H1 (cell line): ENCODE results near the gene GRIK4. TPM values are rescaled to one million over a fixed set of nuclear protein-coding genes. Genes with fewer than 3 reads are reported as not detected.

Experiments
- CTCF ChIA-PET: fragments of 300-600 bp; sonication (Branson Sonifier 250); formaldehyde crosslinking; loops from one replicate; lab custom pipeline; 2021; ENCODE audit not compliant: partially characterized antibody; lab: Charles Lee
- POLR2A ChIA-PET: fragments of 300-600 bp; sonication (Branson Sonifier 250); formaldehyde crosslinking; loops from one replicate; lab custom pipeline; 2021; ENCODE audit warnings: inconsistent platforms; ENCODE audit not compliant: partially characterized antibody; lab: Charles Lee
- DNase-seq, 2 experiments: peaks; one replicate each; pipeline versions ENCODE4 v3.0.0 to v3.0.0-alpha.2; 2010 to 2022; ENCODE audit warnings: low spot score in 2 of 2, low read depth in 1 of 2, mixed read lengths in 1 of 2
- FAIRE-seq: peaks from 2 replicates; lab custom pipeline; 2011; peaks lifted over from hg19 to GRCh38; lab: Jason Lieb, UNC
- H2AFZ ChIP-seq: 2 replicates; pipeline ENCODE4 v1.8.1; 2012; ENCODE audit warnings: low read length, inconsistent platforms
- H2AK5ac ChIP-seq: 2 replicates; pipeline ENCODE4 v1.6.1; 2013; ENCODE audit warnings: low read depth, low read length
- H2BK120ac ChIP-seq: replicated peaks from 2 replicates; pipeline ENCODE3; 2013; ENCODE audit warnings: low read depth, low read length, inconsistent platforms
- H2BK12ac ChIP-seq: 2 replicates; pipeline ENCODE4 v1.6.1; 2013; ENCODE audit warnings: low read depth, low read length
- H2BK15ac ChIP-seq: 2 replicates; pipeline ENCODE4 v1.6.1; 2013; ENCODE audit warnings: low read length
- H2BK20ac ChIP-seq: 2 replicates; pipeline ENCODE4 v1.6.1; 2013; ENCODE audit warnings: low read length
- H2BK5ac ChIP-seq: 2 replicates; pipeline ENCODE4 v1.6.1; 2013; ENCODE audit warnings: low read depth, low read length
- H3K14ac ChIP-seq: 2 replicates; pipeline ENCODE4 v1.6.1; 2013; ENCODE audit warnings: inconsistent platforms; ENCODE audit not compliant: insufficient read length
- H3K18ac ChIP-seq: 2 replicates; pipeline ENCODE4 v1.6.1; 2013; ENCODE audit warnings: low read length; ENCODE audit errors: extremely low read depth
- H3K23ac ChIP-seq: 2 replicates; pipeline ENCODE4 v1.6.1; 2013; ENCODE audit warnings: inconsistent platforms; ENCODE audit not compliant: insufficient read length
- H3K23me2 ChIP-seq: 2 replicates; pipeline ENCODE4 v1.6.1; 2013; ENCODE audit warnings: low read depth, low read length
- H3K27ac ChIP-seq: 2 replicates; pipeline ENCODE4 v1.6.1; 2011; ENCODE audit warnings: low read depth, low read length, inconsistent platforms
- H3K27me3 ChIP-seq, 4 experiments: replicated peaks in 1 of 4; 1 replicate in 1 of 4; 2 replicates in 3 of 4; pipeline versions ENCODE4 v1.6.1 to v1.8.1; 2011 to 2013; ENCODE audit warnings: low read length in 3 of 4, mild to moderate bottlenecking in 3 of 4, inconsistent platforms in 2 of 4, mixed read lengths in 2 of 4, moderate library complexity in 1 of 4; ENCODE audit not compliant: control insufficient read depth in 3 of 4, insufficient read depth in 3 of 4; ENCODE audit errors: extremely low read depth in 1 of 4
- H3K36me3 ChIP-seq, 4 experiments: 2 replicates each; pipeline versions ENCODE4 v1.6.1 to v1.8.1; 2011 to 2013; ENCODE audit warnings: mild to moderate bottlenecking in 4 of 4, low read length in 3 of 4, moderate library complexity in 2 of 4, control low read depth in 1 of 4, inconsistent platforms in 1 of 4; ENCODE audit not compliant: insufficient read depth in 4 of 4, control insufficient read depth in 2 of 4
- H3K4ac ChIP-seq: replicated peaks from 2 replicates; pipeline ENCODE3; 2013; ENCODE audit warnings: low read length, low read depth, mixed read lengths, inconsistent platforms; ENCODE audit not compliant: insufficient read length
- H3K4me1 ChIP-seq, 4 experiments: replicated peaks in 1 of 4; 1 replicate in 1 of 4; 2 replicates in 3 of 4; pipeline versions ENCODE4 v1.6.1 to v1.8.1; 2011 to 2013; ENCODE audit warnings: low read length in 3 of 4, inconsistent platforms in 2 of 4, mixed read lengths in 1 of 4; ENCODE audit not compliant: insufficient read depth in 4 of 4, control insufficient read depth in 3 of 4
- H3K4me2 ChIP-seq, 2 experiments: 2 replicates each; pipeline versions ENCODE4 v1.6.1 to v1.8.1; 2011 to 2013; ENCODE audit warnings: low read depth in 2 of 2, low read length in 2 of 2, control low read depth in 1 of 2, inconsistent platforms in 1 of 2, mild to moderate bottlenecking in 1 of 2; ENCODE audit not compliant: insufficient read depth in 1 of 2
- H3K4me3 ChIP-seq, 4 experiments: fragments of 200-600, 300-600 bp in 1 of 4; sonication (generic), shearing (Covaris generic), sonication (Bioruptor Twin) in 1 of 4; 2 replicates each; pipeline versions ENCODE4 v1.5.1 to v1.8.1; 2011 to 2016; ENCODE audit warnings: low read length in 4 of 4, low read depth in 3 of 4, control low read depth in 2 of 4, inconsistent platforms in 2 of 4, mild to moderate bottlenecking in 2 of 4, mixed read lengths in 1 of 4, moderate library complexity in 1 of 4; ENCODE audit not compliant: insufficient read depth in 2 of 4; ENCODE audit errors: extremely low read depth in 1 of 4
- H3K56ac ChIP-seq: replicated peaks from 2 replicates; pipeline ENCODE3; 2013; ENCODE audit warnings: low read depth, mild to moderate bottlenecking, mixed read lengths, low read length, inconsistent platforms; ENCODE audit not compliant: insufficient read length
- H3K79me1 ChIP-seq: 2 replicates; pipeline ENCODE4 v1.6.1; 2013; ENCODE audit warnings: low read depth, low read length, control low read depth
- H3K79me2 ChIP-seq, 2 experiments: 2 replicates each; pipeline versions ENCODE4 v1.6.1 to v1.8.1; 2012 to 2013; ENCODE audit warnings: low read length in 2 of 2, mild to moderate bottlenecking in 2 of 2, inconsistent platforms in 1 of 2; ENCODE audit not compliant: insufficient read depth in 2 of 2, control insufficient read depth in 1 of 2
- H3K9ac ChIP-seq, 4 experiments: replicated peaks in 1 of 4; 1 replicate in 1 of 4; 2 replicates in 3 of 4; pipeline versions ENCODE4 v1.6.1 to v1.8.1; 2011 to 2013; ENCODE audit warnings: low read depth in 3 of 4, low read length in 3 of 4, control low read depth in 2 of 4, mild to moderate bottlenecking in 2 of 4, moderate library complexity in 2 of 4, inconsistent platforms in 1 of 4; ENCODE audit errors: extremely low read depth in 1 of 4
- H3K9me3 ChIP-seq, 2 experiments: 2 replicates each; pipeline versions ENCODE4 v1.6.1 to v1.8.1; 2012 to 2013; ENCODE audit warnings: mild to moderate bottlenecking in 2 of 2, moderate library complexity in 2 of 2, control low read depth in 1 of 2, inconsistent platforms in 1 of 2, low read depth in 1 of 2, low read length in 1 of 2, mixed read lengths in 1 of 2; ENCODE audit not compliant: insufficient read depth in 2 of 2
- H4K20me1 ChIP-seq, 2 experiments: replicated peaks in 1 of 2; 2 replicates each; pipeline versions ENCODE3 to v1.8.1; 2011 to 2013; ENCODE audit warnings: inconsistent platforms in 2 of 2, low read length in 2 of 2, mild to moderate bottlenecking in 1 of 2; ENCODE audit not compliant: insufficient read depth in 2 of 2, control insufficient read depth in 1 of 2
- H4K5ac ChIP-seq: 2 replicates; pipeline ENCODE4 v1.6.1; 2013; ENCODE audit warnings: low read length, low read depth, mixed read lengths, inconsistent platforms; ENCODE audit not compliant: insufficient read length
- H4K8ac ChIP-seq: 2 replicates; pipeline ENCODE4 v1.8.0; 2013; ENCODE audit warnings: mild to moderate bottlenecking, moderate library complexity, low read length, inconsistent platforms; ENCODE audit not compliant: insufficient read depth; ENCODE audit errors: extremely low read depth
- H4K91ac ChIP-seq: replicated peaks from 2 replicates; pipeline ENCODE3; 2013; ENCODE audit warnings: low read length, mixed read lengths, inconsistent platforms; ENCODE audit not compliant: insufficient read length
- CEBPB ChIP-seq: IDR thresholded peaks from 2 replicates; pipeline ENCODE4 v1.6.1; 2012; ENCODE audit warnings: low read depth, low read length
- CHD1 ChIP-seq: IDR thresholded peaks from 2 replicates; pipeline ENCODE4 v1.6.1; 2012; ENCODE audit warnings: low read depth, low read length, improper control_type of control experiment
- GABPA ChIP-seq: IDR thresholded peaks from 2 replicates; pipeline ENCODE4 v1.6.1; 2011; ENCODE audit warnings: mild to moderate bottlenecking, low read length, moderate library complexity, borderline replicate concordance; ENCODE audit not compliant: insufficient read depth
- KDM4A ChIP-seq: IDR thresholded peaks from one replicate; pipeline ENCODE4 v1.7.1; 2012; ENCODE audit warnings: low read depth, mild to moderate bottlenecking, moderate library complexity, low read length, inconsistent platforms; ENCODE audit not compliant: severe bottlenecking
- NRF1 ChIP-seq: IDR thresholded peaks from 2 replicates; pipeline ENCODE4 v1.6.1; 2011; ENCODE audit warnings: mild to moderate bottlenecking, low read depth, low read length, improper control_type of control experiment
- POLR2A ChIP-seq, 2 experiments: IDR thresholded peaks; 1 replicate in 1 of 2; 2 replicates in 1 of 2; pipeline ENCODE4 v1.6.1; 2011; ENCODE audit warnings: low read depth in 2 of 2, low read length in 2 of 2, mild to moderate bottlenecking in 2 of 2; ENCODE audit errors: control extremely low read depth in 1 of 2
- POLR2AphosphoS5 ChIP-seq: IDR thresholded peaks from 2 replicates; pipeline ENCODE4 v1.6.1; 2011; ENCODE audit warnings: low read depth, low read length
- SIRT6 ChIP-seq: IDR thresholded peaks from one replicate; pipeline ENCODE4 v1.7.1; 2012; ENCODE audit warnings: low read length, inconsistent platforms
- SP1 ChIP-seq: IDR thresholded peaks from 2 replicates; pipeline ENCODE4 v1.6.1; 2011; ENCODE audit warnings: low read depth, low read length
- SUZ12 ChIP-seq: fragments of 200-600 bp; sonication (generic); IDR thresholded peaks from 2 replicates; pipeline ENCODE4 v1.6.1; 2012; ENCODE audit warnings: mild to moderate bottlenecking, inconsistent platforms, low read length, moderate library complexity, mixed read lengths
- WGBS, 2 experiments: shearing (Covaris generic) in 1 of 2; methylation state at CpG; one replicate each; pipeline versions ENCODE4 v1.1.6 to v1.1.7; 2013 to 2015; ENCODE audit warnings: low lambda C conversion rate in 2 of 2, mixed read lengths in 2 of 2, inconsistent platforms in 1 of 2, low coverage in 1 of 2, missing lambda C conversion rate in 1 of 2; ENCODE audit not compliant: insufficient replicate concordance in 2 of 2, insufficient coverage in 1 of 2, insufficient read length in 1 of 2; ENCODE audit errors: extremely low coverage in 1 of 2, missing lambda C conversion rate in 1 of 2; 5-methylcytosine and 5-hydroxymethylcytosine counted together
- polyA plus RNA-seq, 7 experiments: library from polyadenylated mRNA; depleted of rRNA in 3 of 7; stranded (reverse) in 5 of 7; unstranded in 2 of 7; fragments of >200 nt in 5 of 7; fragments of 200-250 nt in 2 of 7; gene quantifications; 1 replicate in 5 of 7; 2 replicates in 1 of 7; 4 replicates in 1 of 7; pipeline versions ENCODE4 v1.2.1 to v1.2.3, GENCODE V29; 2011 to 2013; ENCODE audit warnings: missing spikeins in 2 of 7, mixed read lengths in 2 of 7
- total RNA-seq: library from RNA; stranded (reverse); fragmentation: NEBNext Ultra II Directional; extraction: Animal tissue kit (Norgen Biotek cat#: 25700); gene quantifications from 2 replicates; pipeline ENCODE4 v1.2.1, GENCODE V29; 2021
- TF ChIP-seq, protein P1 (sequence below): IDR thresholded peaks from 2 replicates; pipeline ENCODE4 v1.6.1; 2011; ENCODE audit warnings: low read depth, mild to moderate bottlenecking, low read length; ENCODE audit not compliant: insufficient read depth
- TF ChIP-seq, protein P2 (sequence below), 3 experiments: IDR thresholded peaks; 1 replicate in 2 of 3; 2 replicates in 1 of 3; pipeline versions ENCODE4 v1.5.1 to v1.6.1; 2011; ENCODE audit warnings: low read length in 3 of 3, mild to moderate bottlenecking in 3 of 3, inconsistent platforms in 2 of 3, low read depth in 1 of 3, moderate library complexity in 1 of 3; ENCODE audit not compliant: insufficient read depth in 1 of 3; ENCODE audit errors: control extremely low read depth in 1 of 3

GRIK4 gene
- total and polyA plus RNA-seq, 2 of the 8 experiments (the other 6 are each of a cell fraction or from before 2014, with no cell fraction given): 1.2 to 2.9 TPM

DNA sequence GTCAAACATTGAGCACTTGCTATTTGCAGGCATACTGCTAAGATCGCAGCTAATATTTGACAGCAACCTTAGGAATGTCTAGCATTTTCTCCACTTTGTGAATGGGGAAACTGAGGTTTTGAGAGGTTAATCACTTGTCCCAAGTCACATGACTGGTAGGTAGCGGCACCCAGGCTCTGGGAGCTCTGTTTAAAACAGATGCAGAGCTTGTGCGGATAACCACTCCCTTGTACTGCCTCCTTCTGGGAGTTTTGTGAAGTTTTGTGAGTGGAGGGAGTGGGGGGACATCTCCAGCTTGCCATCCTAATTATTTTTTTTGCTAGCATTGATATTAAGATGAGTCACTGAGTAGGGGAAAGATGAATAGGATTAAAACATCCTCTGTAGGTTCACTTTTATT, 134.7 kb downstream of the GRIK4 start:
- Histone ChIP-seq H2BK5ac (no peak overlapping the region), H3K9ac (no peak overlapping the region), H2BK15ac (no peak overlapping the region), H3K27ac (no peak overlapping the region), H4K8ac (no peak overlapping the region), H3K23ac (no peak overlapping the region), H3K4me2 (peak overlapping the region; percentile 38 to 47; a peak in 3 of 4 replicates), H2AFZ (no peak overlapping the region), H3K14ac (no peak overlapping the region), H4K20me1 (peaks cover 7 to 33% of the 10 kb centered on the region in 2 experiments), H2BK120ac (no peak overlapping the region), H4K5ac (no peak overlapping the region), H3K4ac (no peak overlapping the region), H4K91ac (no peak overlapping the region), H3K36me3 (no peaks in the 10 kb centered on the region), H3K9me3 (no peaks in the 10 kb centered on the region), H3K27me3 (peaks cover 54 to 98% (median 82%) of the 10 kb centered on the region in 4 experiments), H2BK12ac (no peak overlapping the region), H3K79me2 (no peaks in the 10 kb centered on the region), H3K56ac (no peak overlapping the region), H2BK20ac (no peak overlapping the region), H3K4me3 (peak overlapping the region in 2 of 4 experiments; percentile 1 to 17; a peak in 1 of 8 replicates), H2AK5ac (no peak overlapping the region), H3K18ac (no peak overlapping the region), H3K4me1 (peaks cover 7 to 20% (median 11%) of the 10 kb centered on the region in 4 experiments), H3K79me1 (no peaks in the 10 kb centered on the region), H3K23me2 (no peaks in the 10 kb centered on the region)
- ChIA-PET POLR2A (interaction anchor here (0.9 kb wide), 1 partner anchor 15 kb away, joined by 4 read pairs; no protein-coding TSS in a partner anchor), CTCF (interaction anchor here (0.6 to 11.6 kb wide), 13 partner anchors 8 to 144 kb away, joined by 3 to 111 read pairs (median 4); no protein-coding TSS in a partner anchor)
- FAIRE-seq (peak; percentile 58), DNase-seq (no peak)
- 30% methylated on average over 3 of the region's 3 CpGs; no CpG with 5 or more reads in 1 of the 2 experiments for WGBS, 2 experiments
- TF ChIP-seq SIRT6: no peak
- no peak for TF ChIP-seq NRF1
- TF ChIP-seq, protein P1, sequence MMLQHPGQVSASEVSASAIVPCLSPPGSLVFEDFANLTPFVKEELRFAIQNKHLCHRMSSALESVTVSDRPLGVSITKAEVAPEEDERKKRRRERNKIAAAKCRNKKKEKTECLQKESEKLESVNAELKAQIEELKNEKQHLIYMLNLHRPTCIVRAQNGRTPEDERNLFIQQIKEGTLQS: no peak
- TF ChIP-seq CEBPB: no peak
- TF ChIP-seq KDM4A: no peak
- TF ChIP-seq CHD1: no peak
- no peak for TF ChIP-seq SP1
- no peak for TF ChIP-seq POLR2AphosphoS5
- no peak for TF ChIP-seq POLR2A (IDR thresholded peaks at IDR 0.05; ENCODE audit: control extremely low read depth in 1 of 2, low read depth in 2 of 2, low read length in 2 of 2)
- no peak for TF ChIP-seq GABPA
- TF ChIP-seq, protein P2, sequence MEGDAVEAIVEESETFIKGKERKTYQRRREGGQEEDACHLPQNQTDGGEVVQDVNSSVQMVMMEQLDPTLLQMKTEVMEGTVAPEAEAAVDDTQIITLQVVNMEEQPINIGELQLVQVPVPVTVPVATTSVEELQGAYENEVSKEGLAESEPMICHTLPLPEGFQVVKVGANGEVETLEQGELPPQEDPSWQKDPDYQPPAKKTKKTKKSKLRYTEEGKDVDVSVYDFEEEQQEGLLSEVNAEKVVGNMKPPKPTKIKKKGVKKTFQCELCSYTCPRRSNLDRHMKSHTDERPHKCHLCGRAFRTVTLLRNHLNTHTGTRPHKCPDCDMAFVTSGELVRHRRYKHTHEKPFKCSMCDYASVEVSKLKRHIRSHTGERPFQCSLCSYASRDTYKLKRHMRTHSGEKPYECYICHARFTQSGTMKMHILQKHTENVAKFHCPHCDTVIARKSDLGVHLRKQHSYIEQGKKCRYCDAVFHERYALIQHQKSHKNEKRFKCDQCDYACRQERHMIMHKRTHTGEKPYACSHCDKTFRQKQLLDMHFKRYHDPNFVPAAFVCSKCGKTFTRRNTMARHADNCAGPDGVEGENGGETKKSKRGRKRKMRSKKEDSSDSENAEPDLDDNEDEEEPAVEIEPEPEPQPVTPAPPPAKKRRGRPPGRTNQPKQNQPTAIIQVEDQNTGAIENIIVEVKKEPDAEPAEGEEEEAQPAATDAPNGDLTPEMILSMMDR (IDR thresholded peaks at IDR 0.05; ENCODE audit: control extremely low read depth in 1 of 3, insufficient read depth in 1 of 3, low read depth in 1 of 3, low read length in 3 of 3): peak; percentile 12 to 37 (median 26); a peak in 3 of 4 replicates
- no peak for TF ChIP-seq SUZ12
